Measurements from ENCODE around the gene ZFAND5. TPM values are rescaled to one million over a fixed set of nuclear protein-coding genes. Genes with fewer than 3 reads are reported as not detected.

Gene ZFAND5
- total and polyA plus RNA-seq, 7 donors = 77.7 to 951 (median 594) TPM

DNA sequence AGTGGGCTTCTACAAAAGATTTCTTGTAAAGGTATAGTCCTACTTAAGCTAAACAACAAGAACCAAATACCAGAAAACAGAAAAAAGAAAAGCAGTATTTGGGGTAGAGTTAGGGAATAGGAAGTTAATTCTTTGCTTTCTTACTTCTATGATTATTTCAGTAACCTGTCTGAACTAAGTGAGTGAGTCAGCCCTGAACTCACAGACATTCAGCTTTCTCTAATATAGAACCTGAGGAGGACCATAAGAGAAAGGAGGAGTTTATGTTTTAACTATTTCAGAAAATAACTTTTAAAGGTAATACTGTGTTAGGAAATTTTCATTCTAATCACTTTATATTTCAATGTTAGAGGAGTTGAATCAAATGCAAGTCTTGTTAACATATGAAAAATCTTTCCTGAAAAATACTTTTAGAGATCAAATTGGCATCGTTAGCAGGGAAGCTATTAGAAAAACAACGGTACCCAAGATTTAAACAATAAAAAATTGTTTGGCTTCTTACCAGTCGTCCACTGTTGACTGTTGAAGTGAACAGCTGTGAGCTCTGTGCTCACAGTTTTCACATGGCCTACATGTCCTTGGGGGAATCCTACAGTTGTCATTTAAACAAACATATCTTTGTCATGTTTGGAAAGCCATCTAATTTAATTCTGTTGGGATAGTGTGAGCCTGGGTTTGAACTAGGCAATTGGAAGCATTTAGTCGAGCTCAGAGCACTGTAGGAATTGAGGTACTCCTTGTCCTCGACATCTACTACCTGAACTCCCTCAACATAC lies 19.9 kb upstream of the ZFAND5 start:
- ATAC-seq (no peak), DNase-seq (no peak)
- intact Hi-C loops (cut with DNase I) = no loop called here
- Histone ChIP-seq H3K4me3 (no peak overlapping the region), H3K27ac (no peak overlapping the region), H3K27me3 (ENCODE audit: insufficient read depth in 3 of 3, low read length in 2 of 3) (no peaks in the 10 kb centered on the region), H3K4me1 (no peaks in the 10 kb centered on the region), H3K36me3 (ENCODE audit: insufficient read depth in 1 of 2, low read depth in 1 of 2) (no peaks in the 10 kb centered on the region), H3K9me3 (no peaks in the 10 kb centered on the region)
- 25 to 27% (median 26%) methylated on average over 5 of the region's 5 CpGs for WGBS, 3 donors
- TF ChIP-seq, protein P1, sequence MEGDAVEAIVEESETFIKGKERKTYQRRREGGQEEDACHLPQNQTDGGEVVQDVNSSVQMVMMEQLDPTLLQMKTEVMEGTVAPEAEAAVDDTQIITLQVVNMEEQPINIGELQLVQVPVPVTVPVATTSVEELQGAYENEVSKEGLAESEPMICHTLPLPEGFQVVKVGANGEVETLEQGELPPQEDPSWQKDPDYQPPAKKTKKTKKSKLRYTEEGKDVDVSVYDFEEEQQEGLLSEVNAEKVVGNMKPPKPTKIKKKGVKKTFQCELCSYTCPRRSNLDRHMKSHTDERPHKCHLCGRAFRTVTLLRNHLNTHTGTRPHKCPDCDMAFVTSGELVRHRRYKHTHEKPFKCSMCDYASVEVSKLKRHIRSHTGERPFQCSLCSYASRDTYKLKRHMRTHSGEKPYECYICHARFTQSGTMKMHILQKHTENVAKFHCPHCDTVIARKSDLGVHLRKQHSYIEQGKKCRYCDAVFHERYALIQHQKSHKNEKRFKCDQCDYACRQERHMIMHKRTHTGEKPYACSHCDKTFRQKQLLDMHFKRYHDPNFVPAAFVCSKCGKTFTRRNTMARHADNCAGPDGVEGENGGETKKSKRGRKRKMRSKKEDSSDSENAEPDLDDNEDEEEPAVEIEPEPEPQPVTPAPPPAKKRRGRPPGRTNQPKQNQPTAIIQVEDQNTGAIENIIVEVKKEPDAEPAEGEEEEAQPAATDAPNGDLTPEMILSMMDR (IDR thresholded peaks at IDR 0.05) = no peak

DNA sequence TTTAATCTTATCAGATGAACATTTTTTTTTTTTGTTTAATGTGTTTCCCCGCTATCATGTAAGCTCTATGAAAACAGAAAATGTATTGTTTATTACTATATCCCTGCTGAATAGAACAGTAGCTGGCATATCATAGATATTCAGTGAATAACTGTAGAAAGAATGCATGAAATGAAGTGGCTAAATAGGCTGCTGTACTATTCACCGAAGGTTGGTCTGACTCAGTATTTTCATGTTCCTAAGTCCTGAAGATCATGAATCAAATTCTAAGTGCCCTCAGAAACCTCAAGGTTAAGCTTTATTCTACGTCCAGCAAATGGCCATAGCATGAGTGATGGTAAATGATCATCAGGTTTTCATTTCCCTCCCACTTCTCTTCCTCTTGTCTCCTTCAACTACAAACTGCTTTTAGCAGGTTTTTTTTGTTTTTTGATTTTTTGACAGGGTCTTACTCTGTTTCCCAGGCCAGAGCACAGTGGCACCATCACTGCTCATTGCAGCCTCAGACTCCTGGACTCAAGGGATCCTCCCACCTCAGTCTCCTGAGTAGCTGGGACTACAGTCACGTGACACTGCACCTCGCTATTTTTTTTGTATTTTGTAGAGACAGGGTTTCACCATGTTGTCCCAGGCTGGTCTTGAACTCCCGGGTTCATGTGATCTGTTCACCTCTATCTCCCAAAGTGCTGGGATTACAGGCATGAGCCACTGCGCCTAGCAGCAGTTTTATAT lies 19.1 kb upstream of the ZFAND5 start:
- H3K36me3 ChIP-seq (ENCODE audit: insufficient read depth in 1 of 2, low read depth in 1 of 2) = no peaks in the 10 kb centered on the region
- ATAC-seq = no peak
- no peaks in the 10 kb centered on the region for H3K4me1 ChIP-seq
- no peak overlapping the region for H3K27ac ChIP-seq
- no peak overlapping the region for H3K4me3 ChIP-seq
- no peaks in the 10 kb centered on the region for H3K9me3 ChIP-seq
- TF ChIP-seq, protein P1 (IDR thresholded peaks at IDR 0.05) = no peak
- intact Hi-C loops (cut with DNase I) = no loop called here
- no peak for DNase-seq
- WGBS, 3 donors = 61 to 79% (median 62%) methylated on average over 7 of the region's 7 CpGs
- no peaks in the 10 kb centered on the region for H3K27me3 ChIP-seq (ENCODE audit: insufficient read depth in 3 of 3, low read length in 2 of 3)

DNA sequence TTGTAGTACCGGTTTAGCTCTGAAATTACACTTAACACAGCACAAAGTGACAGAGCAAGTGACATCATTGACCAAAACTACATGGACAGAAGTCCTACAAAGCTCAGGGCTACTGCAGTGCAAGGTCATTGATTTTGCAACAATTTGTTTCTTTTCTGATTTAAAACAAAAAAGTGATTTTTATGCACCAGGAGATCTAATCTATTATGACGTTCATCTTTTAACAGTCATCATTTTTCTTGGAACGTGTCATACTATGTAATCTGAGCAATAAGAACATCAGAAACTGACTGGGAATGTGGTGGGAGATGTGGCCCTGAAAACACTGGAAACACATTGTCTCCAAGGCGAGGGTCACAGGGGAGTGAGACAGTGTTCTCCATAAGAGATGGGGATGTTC lies 17.4 kb upstream of the ZFAND5 start:
- Histone ChIP-seq H3K27ac (no peak overlapping the region), H3K27me3 (ENCODE audit: insufficient read depth in 3 of 3, low read length in 2 of 3) (no peaks in the 10 kb centered on the region), H3K36me3 (ENCODE audit: insufficient read depth in 1 of 2, low read depth in 1 of 2) (no peaks in the 10 kb centered on the region), H3K4me1 (no peaks in the 10 kb centered on the region), H3K4me3 (no peak overlapping the region), H3K9me3 (no peaks in the 10 kb centered on the region)
- WGBS, 3 donors = 62 to 75% (median 66%) methylated on average over 4 of the region's 4 CpGs
- intact Hi-C loops (cut with DNase I) = no loop called here
- ATAC-seq (no peak), DNase-seq (no peak)
- TF ChIP-seq, protein P1 (IDR thresholded peaks at IDR 0.05) = no peak

DNA sequence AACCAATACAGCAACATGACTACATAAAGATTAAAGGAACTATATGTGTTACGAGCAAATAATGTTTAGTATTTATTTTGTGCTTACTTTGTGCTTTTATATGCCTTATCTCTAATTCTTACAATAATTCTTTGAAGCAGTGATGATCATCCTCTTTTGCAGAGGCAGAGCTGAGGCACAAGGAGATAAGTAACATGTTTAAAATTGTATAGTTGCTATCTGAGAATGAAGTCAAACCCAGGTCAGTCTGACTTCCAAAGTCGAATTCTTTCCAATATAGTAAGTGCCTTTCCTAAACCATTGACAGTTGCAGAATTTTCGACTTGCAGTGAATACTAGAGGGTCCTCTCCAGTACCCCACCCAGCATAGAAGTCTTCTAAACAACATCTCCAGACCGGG lies 12.0 kb upstream of the ZFAND5 start:
- ATAC-seq = no peak
- H3K4me3 ChIP-seq = no peak overlapping the region
- WGBS, 3 donors = 87 to 91% (median 90%) methylated on average over 4 of the region's 4 CpGs
- DNase-seq = no peak
- no peaks in the 10 kb centered on the region for H3K9me3 ChIP-seq
- TF ChIP-seq, protein P1 (IDR thresholded peaks at IDR 0.05) = no peak
- H3K4me1 ChIP-seq = no peaks in the 10 kb centered on the region
- H3K27me3 ChIP-seq (ENCODE audit: insufficient read depth in 3 of 3, low read length in 2 of 3) = no peaks in the 10 kb centered on the region
- intact Hi-C loops (cut with DNase I) = no loop called here
- no peak overlapping the region for H3K27ac ChIP-seq
- H3K36me3 ChIP-seq (ENCODE audit: insufficient read depth in 1 of 2, low read depth in 1 of 2) = no peaks in the 10 kb centered on the region

Data from psoas muscle (tissue), 8 donors.